ENCODE data around the gene COL12A1. TPM values are rescaled to one million over a fixed set of nuclear protein-coding genes. Genes with fewer than 3 reads are reported as not detected.

The COL12A1 gene
- total RNA-seq, 3 donors from 2014 or later (not counting 1 experiment from before 2014, with no cell fraction given) = 0.25 TPM; not detected in 2

DNA sequence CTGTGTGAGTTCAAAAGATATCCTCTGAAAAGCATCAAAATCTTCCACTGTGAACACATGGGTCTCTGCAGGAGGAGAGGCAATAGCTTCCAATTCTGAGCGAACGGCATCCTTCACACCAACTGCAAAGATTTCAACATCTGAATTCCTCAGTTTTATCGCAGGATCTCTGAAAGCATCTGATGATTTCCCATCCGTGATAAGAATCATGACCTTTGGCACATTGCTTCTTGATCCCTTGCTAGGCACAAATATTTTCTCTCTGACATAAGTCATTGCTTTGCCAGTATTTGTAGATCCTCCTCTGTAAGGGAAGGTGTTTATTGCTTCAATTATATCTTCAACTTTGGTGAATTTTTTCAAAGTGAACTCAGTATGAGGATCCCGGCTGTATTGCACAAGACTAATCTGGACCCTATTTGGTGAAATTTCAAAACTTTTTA is 22.7 kb downstream of the COL12A1 start:
- H3K27me3 Mint-ChIP-seq (ENCODE audit: low read depth in 2 of 2) = peaks cover 5 to 6% of the 10 kb centered on the region in 2 donors
- H3K36me3 Mint-ChIP-seq = no peaks in the 10 kb centered on the region
- no peak for DNase-seq
- peaks cover 0 to 5% of the 10 kb centered on the region in 2 donors for H3K9me3 Mint-ChIP-seq
- no peak overlapping the region for H3K4me3 Mint-ChIP-seq
- H3K4me1 Mint-ChIP-seq = no peaks in the 10 kb centered on the region
- no peaks in the 10 kb centered on the region for H3K9me3 ChIP-seq (ENCODE audit: control insufficient read depth, insufficient read depth, low read length)
- no peaks in the 10 kb centered on the region for H3K4me1 ChIP-seq (ENCODE audit: control insufficient read depth, insufficient read depth, low read length)
- intact Hi-C loops (cut with micrococcal nuclease) = no loop called here
- no peaks in the 10 kb centered on the region for H3K27me3 ChIP-seq (ENCODE audit: control insufficient read depth, insufficient read depth, low read length)
- TF ChIP-seq CTCF (IDR thresholded peaks at IDR 0.05) = no peak
- H3K4me3 ChIP-seq (ENCODE audit: low read length) = no peak overlapping the region
- no peak overlapping the region for H3K27ac ChIP-seq (ENCODE audit: low read length)
- 90% methylated on average over 5 of the region's 5 CpGs for WGBS (ENCODE audit: insufficient coverage)
- ATAC-seq = no peak
- no peak overlapping the region for H3K27ac Mint-ChIP-seq
- no peaks in the 10 kb centered on the region for H3K36me3 ChIP-seq (ENCODE audit: control insufficient read depth, insufficient read depth, low read length)

DNA sequence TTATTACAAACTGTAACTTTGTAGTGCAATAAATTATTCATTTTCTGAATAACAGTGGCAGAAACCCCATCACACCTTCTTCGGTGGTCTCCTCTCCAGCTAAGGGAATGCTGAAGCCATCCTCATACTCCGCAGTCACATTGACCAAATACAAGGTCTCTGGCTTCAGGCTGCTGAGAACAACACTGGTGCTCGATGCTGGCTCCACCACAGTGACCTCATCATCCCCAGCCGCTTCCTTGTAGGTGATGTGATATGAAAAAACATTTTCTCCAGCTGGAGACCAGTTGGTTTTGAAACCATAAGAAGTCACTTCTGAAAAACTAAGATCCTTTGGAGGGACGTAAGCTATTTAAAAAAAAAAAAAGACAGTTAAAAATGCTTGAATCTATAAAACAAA is 25.0 kb downstream of the COL12A1 start:
- H3K27ac ChIP-seq (ENCODE audit: low read length) = no peak overlapping the region
- H3K4me1 ChIP-seq (ENCODE audit: control insufficient read depth, insufficient read depth, low read length) = no peaks in the 10 kb centered on the region
- H3K36me3 ChIP-seq (ENCODE audit: control insufficient read depth, insufficient read depth, low read length) = no peaks in the 10 kb centered on the region
- no peak overlapping the region for H3K27ac Mint-ChIP-seq
- H3K4me3 ChIP-seq (ENCODE audit: low read length) = no peak overlapping the region
- H3K36me3 Mint-ChIP-seq = no peaks in the 10 kb centered on the region
- ATAC-seq (no peak), DNase-seq (no peak)
- H3K27me3 ChIP-seq (ENCODE audit: control insufficient read depth, insufficient read depth, low read length) = no peaks in the 10 kb centered on the region
- intact Hi-C loops (cut with micrococcal nuclease) = no loop called here
- H3K9me3 ChIP-seq (ENCODE audit: control insufficient read depth, insufficient read depth, low read length) = no peaks in the 10 kb centered on the region
- H3K4me1 Mint-ChIP-seq = no peaks in the 10 kb centered on the region
- peaks cover 0 to 4% of the 10 kb centered on the region in 2 donors for H3K9me3 Mint-ChIP-seq
- H3K4me3 Mint-ChIP-seq = no peak overlapping the region
- 97% methylated on average over 2 of the region's 5 CpGs for WGBS (ENCODE audit: insufficient coverage)
- no peak for TF ChIP-seq CTCF (IDR thresholded peaks at IDR 0.05)
- H3K27me3 Mint-ChIP-seq (ENCODE audit: low read depth in 2 of 2) = peaks cover 0 to 7% of the 10 kb centered on the region in 2 donors

GRCh38 chr6:75178757-75179156 is 27.1 kb downstream of the COL12A1 start:
- no peaks in the 10 kb centered on the region for H3K9me3 ChIP-seq (ENCODE audit: control insufficient read depth, insufficient read depth, low read length)
- WGBS (ENCODE audit: insufficient coverage) = 78% methylated on average over 1 of the region's 1 CpG
- no peaks in the 10 kb centered on the region for H3K4me1 Mint-ChIP-seq
- H3K36me3 Mint-ChIP-seq = no peaks in the 10 kb centered on the region
- no peak overlapping the region for H3K4me3 ChIP-seq (ENCODE audit: low read length)
- H3K27me3 ChIP-seq (ENCODE audit: control insufficient read depth, insufficient read depth, low read length) = no peaks in the 10 kb centered on the region
- peaks cover 0 to 7% of the 10 kb centered on the region in 2 donors for H3K27me3 Mint-ChIP-seq (ENCODE audit: low read depth in 2 of 2)
- H3K9me3 Mint-ChIP-seq = peaks cover 0 to 5% of the 10 kb centered on the region in 2 donors
- H3K4me3 Mint-ChIP-seq = no peak overlapping the region
- no peaks in the 10 kb centered on the region for H3K36me3 ChIP-seq (ENCODE audit: control insufficient read depth, insufficient read depth, low read length)
- H3K4me1 ChIP-seq (ENCODE audit: control insufficient read depth, insufficient read depth, low read length) = no peaks in the 10 kb centered on the region
- DNase-seq (no peak), ATAC-seq (no peak)
- intact Hi-C loops (cut with micrococcal nuclease) = no loop called here
- TF ChIP-seq CTCF (IDR thresholded peaks at IDR 0.05) = no peak
- no peak overlapping the region for H3K27ac ChIP-seq (ENCODE audit: low read length)
- no peak overlapping the region for H3K27ac Mint-ChIP-seq

DNA sequence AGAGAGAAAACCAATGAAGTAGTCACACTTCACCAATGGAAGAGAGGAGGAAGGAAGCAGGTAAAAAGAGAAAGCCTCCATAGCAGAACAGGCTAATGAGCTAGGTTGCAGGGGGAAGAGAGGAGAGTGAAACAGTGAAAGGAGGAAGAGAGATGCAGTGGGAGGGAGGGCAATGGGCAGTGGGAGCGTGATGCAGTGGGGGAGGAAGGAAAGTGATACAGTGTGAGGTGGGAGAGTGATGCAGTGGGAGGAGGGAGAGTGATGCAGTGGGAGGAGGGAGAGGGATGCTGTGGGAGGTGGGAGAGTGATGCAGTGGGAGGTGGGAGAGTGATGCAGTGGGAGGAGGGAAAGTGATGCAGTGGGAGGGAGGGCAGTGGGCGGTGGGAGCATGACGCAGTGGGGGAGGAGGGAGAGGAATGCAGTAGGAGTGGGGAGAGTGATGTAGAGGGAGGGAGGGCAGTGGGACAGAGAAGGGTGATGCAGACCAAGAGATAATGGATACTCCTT is 29.7 kb downstream of the COL12A1 start:
- 82% methylated on average over 3 of the region's 3 CpGs for WGBS (ENCODE audit: insufficient coverage)
- Mint-ChIP-seq H3K27ac (no peak overlapping the region), H3K4me1 (no peaks in the 10 kb centered on the region), H3K4me3 (no peak overlapping the region), H3K27me3 (ENCODE audit: low read depth in 2 of 2) (peaks cover 0 to 7% of the 10 kb centered on the region in 2 donors), H3K9me3 (peaks cover 0 to 3% of the 10 kb centered on the region in 2 donors), H3K36me3 (no peaks in the 10 kb centered on the region)
- H3K4me3 ChIP-seq (ENCODE audit: low read length) = no peak overlapping the region
- no peak for TF ChIP-seq CTCF (IDR thresholded peaks at IDR 0.05)
- H3K27me3 ChIP-seq (ENCODE audit: control insufficient read depth, insufficient read depth, low read length) = no peaks in the 10 kb centered on the region
- H3K4me1 ChIP-seq (ENCODE audit: control insufficient read depth, insufficient read depth, low read length) = no peaks in the 10 kb centered on the region
- no peaks in the 10 kb centered on the region for H3K9me3 ChIP-seq (ENCODE audit: control insufficient read depth, insufficient read depth, low read length)
- H3K36me3 ChIP-seq (ENCODE audit: control insufficient read depth, insufficient read depth, low read length) = no peaks in the 10 kb centered on the region
- H3K27ac ChIP-seq (ENCODE audit: low read length) = no peak overlapping the region
- DNase-seq (no peak), ATAC-seq (no peak)
- intact Hi-C loops (cut with micrococcal nuclease) = no loop called here
